ENCODE data around the gene COL27A1.

Gene COL27A1

DNA sequence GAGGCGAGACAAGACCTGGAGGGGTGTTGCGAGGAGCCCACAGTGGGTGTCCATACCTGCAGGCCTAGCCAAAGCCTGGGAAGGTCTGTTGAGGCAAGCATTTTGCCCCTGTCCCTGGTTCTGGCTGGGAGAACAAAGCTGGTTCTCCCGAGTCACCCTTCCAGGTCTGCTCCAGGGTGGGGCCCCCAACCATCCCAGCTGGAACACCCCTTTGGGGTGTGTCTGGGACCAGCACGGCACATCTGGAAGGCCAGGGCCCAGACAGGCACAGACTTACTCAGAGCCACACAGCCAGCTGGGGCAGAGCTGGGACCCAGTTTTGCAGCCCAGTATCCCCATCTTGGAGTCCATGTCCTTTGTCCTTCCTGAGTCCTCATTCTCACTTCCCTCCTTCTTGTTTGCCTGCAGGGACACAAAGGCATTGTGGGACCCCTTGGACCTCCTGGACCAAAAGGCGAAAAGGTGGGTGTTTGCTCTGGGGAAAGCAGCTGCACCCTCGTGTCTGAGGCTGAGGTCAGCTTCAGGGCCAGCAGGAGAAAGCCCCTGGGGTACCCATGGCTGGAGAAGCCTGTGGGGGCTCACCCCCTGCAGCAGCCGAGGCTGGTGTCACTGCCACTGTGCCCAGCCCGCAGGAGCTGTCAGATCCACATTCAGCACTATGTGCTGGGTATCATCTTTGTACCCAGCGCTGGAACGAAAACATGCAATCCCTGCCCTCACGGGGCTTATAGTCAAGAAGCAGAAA lies 129.2 kb downstream of the COL27A1 start:
- Histone ChIP-seq H3K4me3 (ENCODE audit: low read depth in 1 of 2, low read length in 1 of 2) (no peak overlapping the region), H3K36me3 (no peaks in the 10 kb centered on the region), H3K27me3 (peaks cover 17% of the 10 kb centered on the region), H3K27ac (no peak overlapping the region), H3K9me3 (no peaks in the 10 kb centered on the region), H3K4me1 (ENCODE audit: control insufficient read depth in 1 of 2, insufficient read depth in 1 of 2, low read depth in 1 of 2, low read length in 1 of 2) (no peaks in the 10 kb centered on the region)
- TF ChIP-seq, protein P1, sequence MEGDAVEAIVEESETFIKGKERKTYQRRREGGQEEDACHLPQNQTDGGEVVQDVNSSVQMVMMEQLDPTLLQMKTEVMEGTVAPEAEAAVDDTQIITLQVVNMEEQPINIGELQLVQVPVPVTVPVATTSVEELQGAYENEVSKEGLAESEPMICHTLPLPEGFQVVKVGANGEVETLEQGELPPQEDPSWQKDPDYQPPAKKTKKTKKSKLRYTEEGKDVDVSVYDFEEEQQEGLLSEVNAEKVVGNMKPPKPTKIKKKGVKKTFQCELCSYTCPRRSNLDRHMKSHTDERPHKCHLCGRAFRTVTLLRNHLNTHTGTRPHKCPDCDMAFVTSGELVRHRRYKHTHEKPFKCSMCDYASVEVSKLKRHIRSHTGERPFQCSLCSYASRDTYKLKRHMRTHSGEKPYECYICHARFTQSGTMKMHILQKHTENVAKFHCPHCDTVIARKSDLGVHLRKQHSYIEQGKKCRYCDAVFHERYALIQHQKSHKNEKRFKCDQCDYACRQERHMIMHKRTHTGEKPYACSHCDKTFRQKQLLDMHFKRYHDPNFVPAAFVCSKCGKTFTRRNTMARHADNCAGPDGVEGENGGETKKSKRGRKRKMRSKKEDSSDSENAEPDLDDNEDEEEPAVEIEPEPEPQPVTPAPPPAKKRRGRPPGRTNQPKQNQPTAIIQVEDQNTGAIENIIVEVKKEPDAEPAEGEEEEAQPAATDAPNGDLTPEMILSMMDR (IDR thresholded peaks at IDR 0.05) = no peak

DNA sequence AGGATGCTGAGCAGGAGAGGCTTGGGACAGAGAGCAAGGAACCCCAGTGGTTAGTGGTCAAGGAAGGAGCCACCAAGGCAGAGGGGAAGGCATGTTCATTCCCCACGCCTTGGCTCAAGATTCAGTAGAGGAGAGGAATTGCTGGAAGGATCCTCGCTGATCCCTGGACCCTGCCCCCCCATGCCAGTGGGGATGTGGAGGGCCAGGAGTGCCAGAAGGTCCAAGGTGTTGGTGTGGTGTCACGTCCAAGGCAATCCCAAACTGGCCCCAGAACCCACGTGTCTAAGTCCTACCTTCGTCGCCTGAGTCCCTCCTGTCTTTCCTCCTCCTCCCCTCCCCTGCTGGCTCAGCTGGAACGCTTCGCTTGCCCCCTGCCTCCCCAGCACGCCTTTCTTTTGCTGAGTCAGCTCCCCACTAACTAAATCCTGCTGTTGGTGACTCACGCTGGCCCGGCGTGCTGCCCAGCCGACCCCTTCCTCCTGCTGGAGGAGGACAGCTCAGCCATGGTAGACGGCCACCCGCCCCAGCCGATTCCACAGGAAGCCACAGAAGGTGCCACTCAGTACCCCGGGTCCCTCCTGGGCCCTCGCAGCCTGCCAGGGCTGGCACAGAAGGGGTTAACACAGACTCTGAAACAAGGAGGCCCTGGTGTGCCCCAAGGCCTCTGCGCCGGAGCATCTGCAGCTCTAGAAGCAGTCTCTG lies 130.0 kb downstream of the COL27A1 start:
- Histone ChIP-seq H3K36me3 (no peaks in the 10 kb centered on the region), H3K9me3 (no peaks in the 10 kb centered on the region), H3K4me3 (ENCODE audit: low read depth in 1 of 2, low read length in 1 of 2) (no peak overlapping the region), H3K27me3 (peaks cover 17% of the 10 kb centered on the region), H3K27ac (no peak overlapping the region), H3K4me1 (ENCODE audit: control insufficient read depth in 1 of 2, insufficient read depth in 1 of 2, low read depth in 1 of 2, low read length in 1 of 2) (no peaks in the 10 kb centered on the region)
- TF ChIP-seq, protein P1 (IDR thresholded peaks at IDR 0.05) = no peak

DNA sequence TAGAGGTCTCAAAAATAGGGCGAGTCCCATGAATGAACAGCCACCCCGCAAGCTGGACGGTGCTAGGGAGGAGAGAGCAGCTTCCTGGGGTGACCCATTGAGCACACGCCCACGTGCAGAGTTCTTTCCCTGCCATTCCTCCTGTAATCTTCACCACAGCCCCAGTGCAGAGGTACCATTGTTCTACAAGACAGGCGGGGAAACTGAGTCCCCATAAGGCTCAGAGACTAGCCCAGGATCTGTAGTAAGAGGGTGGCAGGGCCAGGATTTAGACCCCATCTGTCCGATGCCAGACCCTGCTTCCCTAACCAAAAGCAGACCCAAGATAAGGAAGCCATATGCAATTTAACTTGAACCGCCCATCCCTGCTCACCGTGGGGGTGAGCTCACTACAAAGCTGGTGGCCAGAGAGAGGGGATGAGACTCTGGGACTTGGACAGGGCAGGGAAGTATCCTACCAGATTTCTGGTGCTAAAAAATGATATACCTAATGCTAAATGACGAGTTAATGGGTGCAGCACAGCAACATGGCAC lies 130.9 kb downstream of the COL27A1 start:
- no peaks in the 10 kb centered on the region for H3K4me1 ChIP-seq (ENCODE audit: control insufficient read depth in 1 of 2, insufficient read depth in 1 of 2, low read depth in 1 of 2, low read length in 1 of 2)
- H3K9me3 ChIP-seq = no peaks in the 10 kb centered on the region
- H3K27me3 ChIP-seq = peaks cover 17% of the 10 kb centered on the region
- no peak overlapping the region for H3K27ac ChIP-seq
- no peaks in the 10 kb centered on the region for H3K36me3 ChIP-seq
- no peak overlapping the region for H3K4me3 ChIP-seq (ENCODE audit: low read depth in 1 of 2, low read length in 1 of 2)
- TF ChIP-seq, protein P1 (IDR thresholded peaks at IDR 0.05) = no peak

DNA sequence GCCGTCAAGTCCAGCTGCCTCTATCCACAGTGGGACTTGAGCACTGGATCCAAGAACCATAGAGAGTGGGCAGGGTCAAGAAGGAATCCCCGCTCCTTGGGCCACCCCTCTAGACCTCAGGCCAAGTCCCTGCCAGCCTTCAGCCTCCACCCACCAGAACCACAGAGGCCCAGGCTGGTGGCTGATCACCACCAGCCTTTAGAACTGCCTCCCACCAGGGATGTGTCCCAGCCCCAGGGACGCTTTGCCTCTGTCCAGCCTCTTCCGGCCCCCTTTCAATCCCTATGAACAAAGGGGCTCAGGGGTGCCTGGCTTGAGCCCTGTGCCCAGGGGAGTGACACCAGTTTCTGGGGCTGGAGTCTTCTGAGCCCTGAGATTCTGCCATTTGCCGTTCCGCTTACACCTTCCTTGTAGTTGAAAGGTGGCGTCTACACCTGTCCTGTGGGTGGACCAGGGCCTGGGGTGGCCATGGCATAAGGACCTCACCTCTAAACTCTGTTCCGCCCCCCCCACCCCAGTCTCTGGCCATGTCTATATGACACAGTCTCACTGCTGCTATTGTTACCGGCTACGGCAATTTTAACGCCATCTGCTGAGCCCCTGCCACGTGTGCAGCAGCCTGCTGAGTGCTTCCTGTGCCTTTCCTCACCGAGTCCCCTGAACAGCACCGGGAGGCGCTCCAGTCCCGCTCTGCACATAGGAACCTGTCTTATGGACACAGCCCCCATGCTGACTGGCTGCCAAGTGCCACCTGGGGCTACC lies 131.8 kb downstream of the COL27A1 start:
- H3K4me1 ChIP-seq (ENCODE audit: control insufficient read depth in 1 of 2, insufficient read depth in 1 of 2, low read depth in 1 of 2, low read length in 1 of 2) = no peaks in the 10 kb centered on the region
- no peak overlapping the region for H3K4me3 ChIP-seq (ENCODE audit: low read depth in 1 of 2, low read length in 1 of 2)
- TF ChIP-seq, protein P1 (IDR thresholded peaks at IDR 0.05) = no peak
- H3K36me3 ChIP-seq = no peaks in the 10 kb centered on the region
- H3K9me3 ChIP-seq = no peaks in the 10 kb centered on the region
- H3K27me3 ChIP-seq = peaks cover 21% of the 10 kb centered on the region
- no peak overlapping the region for H3K27ac ChIP-seq

DNA sequence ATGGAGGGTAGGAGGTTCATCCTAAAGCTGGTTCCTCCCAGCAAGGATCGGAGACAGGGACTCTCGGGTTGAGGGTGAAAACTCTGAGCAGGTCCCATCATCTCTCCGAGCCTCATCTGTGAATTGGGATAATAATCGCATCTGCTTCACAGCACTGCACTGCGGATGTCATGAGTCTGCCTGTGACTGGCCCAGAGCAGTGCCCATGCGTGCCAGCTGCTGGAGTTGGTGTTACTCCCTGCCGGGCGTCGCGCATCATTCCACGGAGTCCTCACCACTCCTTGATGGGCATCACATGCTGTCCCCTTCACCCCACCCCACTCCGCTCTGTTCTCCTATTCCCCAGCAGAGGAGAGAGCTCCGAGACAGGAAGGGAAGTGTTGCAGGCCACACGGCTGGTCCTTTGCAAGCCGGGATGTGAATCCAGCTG lies 132.4 kb downstream of the COL27A1 start:
- H3K27ac ChIP-seq = no peak overlapping the region
- H3K4me1 ChIP-seq (ENCODE audit: control insufficient read depth in 1 of 2, insufficient read depth in 1 of 2, low read depth in 1 of 2, low read length in 1 of 2) = no peaks in the 10 kb centered on the region
- no peak overlapping the region for H3K4me3 ChIP-seq (ENCODE audit: low read depth in 1 of 2, low read length in 1 of 2)
- H3K36me3 ChIP-seq = no peaks in the 10 kb centered on the region
- TF ChIP-seq, protein P1 (IDR thresholded peaks at IDR 0.05) = no peak
- no peaks in the 10 kb centered on the region for H3K9me3 ChIP-seq
- peaks cover 26% of the 10 kb centered on the region for H3K27me3 ChIP-seq

Data from neutrophil (primary cell).